Measurements from ENCODE around the gene IL1RAPL1. TPM values are rescaled to one million over a fixed set of nuclear protein-coding genes. Genes with fewer than 3 reads are reported as not detected.

The IL1RAPL1 gene
- 1 to 10 TPM; 2.0 to 3.1 (median 2.4) TPM for total RNA-seq
- 0.48 TPM for polyA plus RNA-seq
- long read RNA-seq, donor 1, partial matches to known transcripts, result 0 of 3 reads
- long read RNA-seq, donor 1, other reads (novel, unspliced or antisense), result 3 of 3 reads
- long read RNA-seq, donor 2, result 0 reads
- long read RNA-seq, donor 3, partial matches to known transcripts, result 1 of 1 reads
- long read RNA-seq, donor 3, other reads (novel, unspliced or antisense), result 0 of 1 reads
- long read RNA-seq, donor 4, result 0 reads

DNA sequence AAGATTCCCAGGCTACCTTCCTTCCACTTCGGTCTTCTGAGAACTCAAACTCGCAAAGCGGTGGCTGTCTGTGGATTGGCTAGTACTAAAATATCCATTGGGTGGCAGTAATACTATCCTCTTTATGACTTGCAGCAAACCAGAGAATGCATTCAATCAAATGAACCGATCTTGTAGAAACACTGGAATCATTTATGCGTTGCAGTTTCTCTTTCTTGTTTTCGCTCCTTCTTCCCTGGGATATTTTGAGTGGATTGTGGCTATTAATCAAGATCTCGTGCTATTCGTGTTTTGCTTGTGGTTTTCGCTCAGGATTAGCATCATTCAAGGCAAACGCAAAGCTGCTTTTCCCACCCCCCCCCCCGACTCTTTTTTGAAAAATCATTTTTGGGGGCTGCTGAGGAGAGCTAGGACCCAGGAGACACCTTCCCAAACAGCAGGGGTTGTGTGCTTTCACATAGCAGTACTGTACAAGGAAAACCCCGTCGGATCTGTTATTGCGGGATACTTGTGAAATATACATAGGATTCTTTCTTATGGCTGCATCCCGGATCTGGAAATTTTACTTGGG lies at the start of gene IL1RAPL1:
IL1RAPL1 (plus strand) TSS at position 466 of the 571 bp plus-strand sequence.
- Histone ChIP-seq H3K9me3 (ENCODE audit: control insufficient read depth, low read length) (no peaks in the 10 kb centered on the region), H3K27me3 (ENCODE audit: control insufficient read depth, insufficient read depth) (no peaks in the 10 kb centered on the region), H3K27ac (ENCODE audit: low read length) (no peak within 1 kb of the TSS), H3K4me1 (ENCODE audit: control insufficient read depth, insufficient read depth, low read length) (no peaks in the 10 kb centered on the region), H3K4me3 (ENCODE audit: low read length) (peak within 1 kb of the TSS; percentile 58)
- WGBS, result 0% methylated on average over 15 of the region's 15 CpGs
- no peak for DNase-seq
- intact Hi-C loops (cut with DNase I), result loop anchor here in 1 of 4 donors (5.0 kb wide), 1 partner anchor 455 kb away; no protein-coding TSS in a partner anchor
- ATAC-seq, result peak; percentile 81 to 84

- H3K27ac ChIP-seq (ENCODE audit: low read length), result no peak overlapping the region
- no peaks in the 10 kb centered on the region for H3K4me1 ChIP-seq (ENCODE audit: control insufficient read depth, insufficient read depth, low read length)
- no peak overlapping the region for H3K4me3 ChIP-seq (ENCODE audit: low read length)
- H3K27me3 ChIP-seq (ENCODE audit: control insufficient read depth, insufficient read depth), result no peaks in the 10 kb centered on the region
- DNase-seq (no peak), ATAC-seq (no peak)
- H3K9me3 ChIP-seq (ENCODE audit: control insufficient read depth, low read length), result no peaks in the 10 kb centered on the region
- intact Hi-C loops (cut with DNase I), result no loop called here
- WGBS, result 83% methylated on average over 2 of the region's 2 CpGs
These were observed 44.5 kb upstream of the IL1RAPL1 start for GRCh38 chrX:28542791-28543190.

DNA sequence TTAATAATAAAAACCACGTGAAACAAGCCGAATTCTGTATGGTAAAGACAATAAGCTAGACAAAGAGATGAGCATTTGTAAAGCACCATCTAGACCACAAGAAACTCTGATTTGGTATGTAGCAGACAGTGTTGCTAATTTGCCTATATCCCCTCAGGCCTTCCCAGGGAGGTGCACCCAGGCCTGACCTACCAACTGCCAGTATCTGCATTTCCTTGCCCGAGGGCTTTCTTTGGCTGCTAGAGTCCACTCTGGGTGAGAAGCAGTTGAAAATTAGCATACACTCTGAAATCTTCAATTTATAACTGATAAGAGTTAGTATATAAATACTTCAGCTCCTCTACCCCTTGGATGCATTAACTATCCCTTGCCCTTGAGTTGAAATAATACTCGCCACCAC lies 37.4 kb upstream of the IL1RAPL1 start:
- H3K27ac ChIP-seq (ENCODE audit: low read length), result no peak overlapping the region
- ATAC-seq, result no peak

DNA sequence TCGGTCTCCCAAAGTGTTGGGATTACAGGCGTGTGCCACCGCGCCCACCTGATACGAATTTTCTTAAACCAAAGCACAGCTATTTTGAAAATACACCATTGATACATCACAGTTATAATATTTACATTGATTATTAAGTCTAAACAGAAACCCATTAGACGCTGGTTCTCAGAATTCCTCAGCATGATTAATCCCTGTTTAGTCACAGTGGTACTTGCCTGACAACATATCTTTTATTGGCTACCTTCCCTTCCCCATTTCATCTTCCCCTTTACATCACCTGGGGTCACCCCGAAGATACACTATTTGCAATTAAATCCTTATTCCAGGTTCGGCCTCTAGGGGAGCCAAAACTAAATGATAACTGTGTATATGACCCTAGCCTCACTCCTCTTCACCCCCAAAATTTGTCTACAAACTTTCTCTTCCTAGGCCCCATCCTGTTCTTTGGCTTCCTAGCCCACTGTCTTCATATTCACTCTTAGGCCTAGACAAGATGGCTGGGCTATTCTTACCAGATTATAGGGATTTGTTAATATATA lies 36.8 kb upstream of the IL1RAPL1 start:
- intact Hi-C loops (cut with DNase I), result no loop called here
- H3K9me3 ChIP-seq (ENCODE audit: control insufficient read depth, low read length), result no peaks in the 10 kb centered on the region
- no peaks in the 10 kb centered on the region for H3K4me1 ChIP-seq (ENCODE audit: control insufficient read depth, insufficient read depth, low read length)
- H3K27me3 ChIP-seq (ENCODE audit: control insufficient read depth, insufficient read depth), result no peaks in the 10 kb centered on the region
- no peak overlapping the region for H3K4me3 ChIP-seq (ENCODE audit: low read length)
- DNase-seq (no peak), ATAC-seq (no peak)
- 89% methylated on average over 8 of the region's 8 CpGs for WGBS
- H3K27ac ChIP-seq (ENCODE audit: low read length), result no peak overlapping the region

More for the DNA sequence above, 37.4 kb upstream of the IL1RAPL1 start:
- H3K4me3 ChIP-seq (ENCODE audit: low read length), result no peak overlapping the region
- WGBS, result 87% methylated on average over 4 of the region's 4 CpGs
- no peaks in the 10 kb centered on the region for H3K9me3 ChIP-seq (ENCODE audit: control insufficient read depth, low read length)
- intact Hi-C loops (cut with DNase I), result no loop called here
- no peaks in the 10 kb centered on the region for H3K4me1 ChIP-seq (ENCODE audit: control insufficient read depth, insufficient read depth, low read length)
- H3K27me3 ChIP-seq (ENCODE audit: control insufficient read depth, insufficient read depth), result no peaks in the 10 kb centered on the region
- DNase-seq, result no peak

- DNase-seq, result no peak
- Histone ChIP-seq H3K9me3 (ENCODE audit: control insufficient read depth, low read length) (no peaks in the 10 kb centered on the region), H3K4me3 (ENCODE audit: low read length) (no peak overlapping the region), H3K4me1 (ENCODE audit: control insufficient read depth, insufficient read depth, low read length) (no peaks in the 10 kb centered on the region), H3K27me3 (ENCODE audit: control insufficient read depth, insufficient read depth) (no peaks in the 10 kb centered on the region), H3K27ac (ENCODE audit: low read length) (no peak overlapping the region)
- intact Hi-C loops (cut with DNase I), result no loop called here
- no peak for ATAC-seq
- WGBS, result 89% methylated on average over 1 of the region's 1 CpG
These were observed 34.9 kb upstream of the IL1RAPL1 start for GRCh38 chrX:28552322-28552721.

DNA sequence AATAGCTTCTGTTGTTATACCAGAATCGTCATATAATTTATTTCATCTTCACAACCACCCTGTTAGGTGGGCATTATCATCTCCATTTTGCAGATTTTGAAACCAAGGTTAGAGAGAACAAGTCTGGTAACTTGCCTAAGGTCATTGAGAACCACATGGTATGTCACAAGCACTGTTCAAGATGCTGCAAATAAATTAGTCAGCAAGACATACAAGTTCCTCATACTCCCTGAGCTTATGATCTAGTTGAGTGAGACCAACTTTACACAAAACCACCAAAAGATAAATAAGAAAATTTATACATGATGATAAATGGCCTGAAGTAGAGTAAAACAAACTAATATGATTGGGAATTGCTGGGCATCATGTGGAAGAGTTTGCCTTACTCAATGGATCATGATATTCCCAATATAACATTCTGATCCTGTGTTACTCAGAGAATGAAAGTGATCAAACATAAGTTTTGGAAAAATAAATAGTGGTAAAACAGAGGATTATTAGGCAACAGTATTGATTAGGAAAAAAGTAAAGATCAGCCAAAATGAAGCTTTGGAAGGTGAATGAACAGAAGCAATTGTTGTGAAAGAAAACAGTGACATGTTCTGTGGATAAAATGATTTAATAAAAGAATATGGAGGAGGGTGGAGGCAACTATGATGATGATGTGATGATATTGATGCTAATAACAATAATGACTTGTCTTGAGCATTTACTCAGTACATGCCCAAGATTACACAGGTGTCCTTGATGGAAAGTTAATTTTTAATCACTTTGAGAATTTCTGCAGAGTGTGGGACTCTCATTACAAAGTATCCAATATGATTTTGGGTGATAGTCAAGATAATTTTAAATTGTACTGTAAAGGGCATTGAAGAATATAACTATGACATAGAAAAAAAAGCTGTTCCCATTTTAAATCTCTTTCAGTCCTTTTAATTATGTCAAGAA lies 34.1 kb upstream of the IL1RAPL1 start:
- H3K27ac ChIP-seq (ENCODE audit: low read length), result no peak overlapping the region
- no peak overlapping the region for H3K4me3 ChIP-seq (ENCODE audit: low read length)
- no peaks in the 10 kb centered on the region for H3K9me3 ChIP-seq (ENCODE audit: control insufficient read depth, low read length)
- H3K4me1 ChIP-seq (ENCODE audit: control insufficient read depth, insufficient read depth, low read length), result no peaks in the 10 kb centered on the region
- DNase-seq (no peak), ATAC-seq (no peak)
- intact Hi-C loops (cut with DNase I), result no loop called here
- no peaks in the 10 kb centered on the region for H3K27me3 ChIP-seq (ENCODE audit: control insufficient read depth, insufficient read depth)
- 63% methylated on average over 1 of the region's 1 CpG for WGBS

GRCh38 chrX:28576117-28576516 lies 11.1 kb upstream of the IL1RAPL1 start:
- Histone ChIP-seq H3K9me3 (ENCODE audit: control insufficient read depth, low read length) (no peaks in the 10 kb centered on the region), H3K4me1 (ENCODE audit: control insufficient read depth, insufficient read depth, low read length) (no peaks in the 10 kb centered on the region), H3K27ac (ENCODE audit: low read length) (no peak overlapping the region), H3K27me3 (ENCODE audit: control insufficient read depth, insufficient read depth) (no peaks in the 10 kb centered on the region), H3K4me3 (ENCODE audit: low read length) (no peak overlapping the region)
- DNase-seq, result no peak
- intact Hi-C loops (cut with DNase I), result no loop called here
- WGBS, result 79% methylated on average over 3 of the region's 3 CpGs
- no peak for ATAC-seq

- H3K4me3 ChIP-seq (ENCODE audit: low read length), result no peak overlapping the region
- no peaks in the 10 kb centered on the region for H3K4me1 ChIP-seq (ENCODE audit: control insufficient read depth, insufficient read depth, low read length)
- no peaks in the 10 kb centered on the region for H3K27me3 ChIP-seq (ENCODE audit: control insufficient read depth, insufficient read depth)
- intact Hi-C loops (cut with DNase I), result no loop called here
- no peak for DNase-seq
- no peak for ATAC-seq
- no peaks in the 10 kb centered on the region for H3K9me3 ChIP-seq (ENCODE audit: control insufficient read depth, low read length)
- H3K27ac ChIP-seq (ENCODE audit: low read length), result no peak overlapping the region
These were observed 5.7 kb upstream of the IL1RAPL1 start for GRCh38 chrX:28581522-28581921.

DNA sequence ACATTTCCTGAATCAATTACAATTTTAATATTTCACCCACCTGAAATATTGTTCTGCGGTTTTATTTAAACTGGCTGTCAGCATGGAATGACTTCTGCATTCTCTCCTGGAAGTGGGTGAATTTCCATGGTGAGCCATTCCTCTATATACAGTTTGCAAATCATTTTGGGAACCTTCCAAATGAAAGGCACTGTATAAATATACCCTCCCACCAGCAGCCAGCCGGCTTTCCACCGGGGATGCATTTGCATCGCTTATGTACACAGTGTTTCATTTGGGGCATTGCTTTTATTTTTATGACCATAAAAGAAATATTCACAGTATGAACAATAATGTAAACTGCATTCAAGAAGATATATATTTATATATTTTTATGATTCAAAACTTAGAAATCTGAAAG lies 4.7 kb upstream of the IL1RAPL1 start:
- Histone ChIP-seq H3K27me3 (ENCODE audit: control insufficient read depth, insufficient read depth) (no peaks in the 10 kb centered on the region), H3K27ac (ENCODE audit: low read length) (no peak overlapping the region), H3K4me1 (ENCODE audit: control insufficient read depth, insufficient read depth, low read length) (no peaks in the 10 kb centered on the region), H3K4me3 (ENCODE audit: low read length) (no peak overlapping the region), H3K9me3 (ENCODE audit: control insufficient read depth, low read length) (no peaks in the 10 kb centered on the region)
- intact Hi-C loops (cut with DNase I), result no loop called here
- DNase-seq (no peak), ATAC-seq (no peak)
- 68% methylated on average over 4 of the region's 4 CpGs for whole genome bisulfite sequencing

- no peaks in the 10 kb centered on the region for H3K27me3 ChIP-seq (ENCODE audit: control insufficient read depth, insufficient read depth)
- H3K4me1 ChIP-seq (ENCODE audit: control insufficient read depth, insufficient read depth, low read length), result no peaks in the 10 kb centered on the region
- H3K27ac ChIP-seq (ENCODE audit: low read length), result no peak overlapping the region
- no peak for DNase-seq
- H3K4me3 ChIP-seq (ENCODE audit: low read length), result no peak overlapping the region
- intact Hi-C loops (cut with DNase I), result no loop called here
- no peak for ATAC-seq
- H3K9me3 ChIP-seq (ENCODE audit: control insufficient read depth, low read length), result no peaks in the 10 kb centered on the region
These were observed 3.2 kb upstream of the IL1RAPL1 start for GRCh38 chrX:28584025-28584424.

GRCh38 chrX:28585767-28586166 lies 1.5 kb upstream of the IL1RAPL1 start:
- no peaks in the 10 kb centered on the region for H3K27me3 ChIP-seq (ENCODE audit: control insufficient read depth, insufficient read depth)
- no peak for ATAC-seq
- intact Hi-C loops (cut with DNase I), result loop anchor here in 1 of 4 donors (5.0 kb wide), 1 partner anchor 457 kb away; no protein-coding TSS in a partner anchor
- DNase-seq, result no peak
- H3K27ac ChIP-seq (ENCODE audit: low read length), result no peak overlapping the region
- peak overlapping the region; percentile 58 for H3K4me3 ChIP-seq (ENCODE audit: low read length)
- H3K9me3 ChIP-seq (ENCODE audit: control insufficient read depth, low read length), result no peaks in the 10 kb centered on the region
- 10% methylated on average over 10 of the region's 10 CpGs for WGBS
- H3K4me1 ChIP-seq (ENCODE audit: control insufficient read depth, insufficient read depth, low read length), result no peaks in the 10 kb centered on the region

All from right cardiac atrium (tissue), 5 donors.